Upper lobe of right lung (tissue), 1 donor: ENCODE results near the gene MRPL23. TPM values are rescaled to one million over a fixed set of nuclear protein-coding genes. Genes with fewer than 3 reads are reported as not detected.

ENCODE experiments used
- ATAC-seq: fragments of 200-7000 bp; cut with Tn5 transposase; one replicate; pipeline ENCODE4 v1.9.1; 2020; ENCODE audit warnings: mild to moderate bottlenecking, moderate library complexity
- DNase-seq: peaks from one replicate; pipeline ENCODE4 v3.0.0-alpha.2; 2020
- H3K27ac ChIP-seq: fragments of 200-600 bp; one replicate; pipeline ENCODE4 v1.8.0; 2022
- H3K27me3 ChIP-seq: fragments of 200-600 bp; one replicate; pipeline ENCODE4 v1.8.0; 2022; ENCODE audit warnings: mild to moderate bottlenecking
- H3K36me3 ChIP-seq: fragments of 200-600 bp; one replicate; pipeline ENCODE4 v1.8.0; 2022
- H3K4me1 ChIP-seq: fragments of 200-600 bp; one replicate; pipeline ENCODE4 v1.8.0; 2022
- H3K4me3 ChIP-seq: fragments of 200-600 bp; one replicate; pipeline ENCODE4 v1.8.0; 2022; ENCODE audit warnings: mild to moderate bottlenecking
- H3K9me3 ChIP-seq: fragments of 200-600 bp; one replicate; pipeline ENCODE4 v1.8.0; 2022
- CTCF ChIP-seq: fragments of 200-600 bp; IDR thresholded peaks from one replicate; pipeline ENCODE4 v1.8.0; 2022; ENCODE audit warnings: antibody characterized with exemption
- intact Hi-C: fragments of 100-400 bp; cut with DNase I; formaldehyde crosslinking; loops from one replicate; pipeline ENCODE4 v1.11.0; 2022
- total RNA-seq: library from RNA; stranded (reverse); fragmentation: NEBNext Ultra II Directional; extraction: Animal tissue kit (Norgen Biotek cat#: 25700); gene quantifications from one replicate; pipeline ENCODE4 v1.2.1, GENCODE V29; 2021
- donor health status: DM: no; HTN: yes; CAD: no; lungs with severe emphysema.

The MRPL23 gene
- total RNA-seq, 1 donor from 2014 or later = 58.6 TPM

- Histone ChIP-seq H3K27ac (no peak overlapping the region), H3K27me3 (no peaks in the 10 kb centered on the region), H3K9me3 (no peaks in the 10 kb centered on the region), H3K4me1 (no peaks in the 10 kb centered on the region), H3K4me3 (no peak overlapping the region), H3K36me3 (no peaks in the 10 kb centered on the region)
- TF ChIP-seq CTCF = no peak
- intact Hi-C loops = no loop called here
- ATAC-seq = no peak
- DNase-seq = no peak
These were observed 19.9 kb upstream of the MRPL23 start for GRCh38 chr11:1927026-1927847.

- DNase-seq (no peak), ATAC-seq (no peak)
- Histone ChIP-seq H3K36me3 (no peaks in the 10 kb centered on the region), H3K9me3 (no peaks in the 10 kb centered on the region), H3K27me3 (no peaks in the 10 kb centered on the region), H3K27ac (no peak overlapping the region), H3K4me1 (no peaks in the 10 kb centered on the region), H3K4me3 (no peak overlapping the region)
- intact Hi-C loops = no loop called here
- no peak for TF ChIP-seq CTCF
These were observed 19.2 kb upstream of the MRPL23 start for GRCh38 chr11:1927848-1928469.

- no peak for TF ChIP-seq CTCF
- Histone ChIP-seq H3K27ac (no peak overlapping the region), H3K36me3 (no peaks in the 10 kb centered on the region), H3K27me3 (no peaks in the 10 kb centered on the region), H3K4me3 (no peak overlapping the region), H3K9me3 (no peaks in the 10 kb centered on the region), H3K4me1 (no peaks in the 10 kb centered on the region)
- no peak for ATAC-seq
- DNase-seq = peak; percentile 60
- intact Hi-C loops = no loop called here
These were observed 18.7 kb upstream of the MRPL23 start for GRCh38 chr11:1928470-1928890.

GRCh38 chr11:1928891-1929541 is 18.1 kb upstream of the MRPL23 start:
- no peak overlapping the region for H3K27ac ChIP-seq

More at GRCh38 chr11:1928891-1929541, 18.1 kb upstream of the MRPL23 start:
- no peaks in the 10 kb centered on the region for H3K4me1 ChIP-seq
- H3K36me3 ChIP-seq = no peaks in the 10 kb centered on the region
- H3K27me3 ChIP-seq = no peaks in the 10 kb centered on the region
- TF ChIP-seq CTCF = no peak
- DNase-seq = peak; percentile 52
- H3K4me3 ChIP-seq = no peak overlapping the region
- intact Hi-C loops = no loop called here
- no peaks in the 10 kb centered on the region for H3K9me3 ChIP-seq
- no peak for ATAC-seq
